Smooth muscle cell (in vitro differentiated cells): ENCODE results near the gene SERP1. TPM values are rescaled to one million over a fixed set of nuclear protein-coding genes. Genes with fewer than 3 reads are reported as not detected.

Experiments used
- DNase-seq: peaks from one replicate; lab custom pipeline; 2025; ENCODE audit not compliant: unreplicated experiment; lab: John Stamatoyannopoulos, UW
- H2AFZ ChIP-seq: fragments of 200-600 bp; sonication (generic); 2 replicates; pipeline ENCODE4 v1.6.0; 2016; ENCODE audit warnings: antibody characterized with exemption, low read depth, mild to moderate bottlenecking
- H3F3A ChIP-seq: fragments of 200-600 bp; sonication (generic); 2 replicates; pipeline ENCODE4 v1.6.0; 2017; ENCODE audit warnings: antibody characterized with exemption, low read depth
- H3K27ac ChIP-seq: fragments of 200-600 bp; sonication (generic); 2 replicates; pipeline ENCODE4 v1.5.1; 2016; ENCODE audit warnings: low read depth, mild to moderate bottlenecking
- H3K27me3 ChIP-seq: fragments of 200-600 bp; sonication (generic); 2 replicates; pipeline ENCODE4 v1.6.1; 2016; ENCODE audit warnings: low read depth, mild to moderate bottlenecking
- H3K36me3 ChIP-seq: fragments of 200-600 bp; sonication (generic); 2 replicates; pipeline ENCODE4 v1.5.1; 2016; ENCODE audit warnings: low read depth
- H3K4me1 ChIP-seq: fragments of 200-600 bp; sonication (generic); 2 replicates; pipeline ENCODE4 v1.5.1; 2016; ENCODE audit warnings: low read depth
- H3K4me2 ChIP-seq: fragments of 200-600 bp; sonication (generic); 2 replicates; pipeline ENCODE4 v1.6.0; 2016; ENCODE audit warnings: mild to moderate bottlenecking
- H3K4me3 ChIP-seq: fragments of 200-600 bp; sonication (generic); 2 replicates; pipeline ENCODE4 v1.5.1; 2016; ENCODE audit warnings: mild to moderate bottlenecking
- H3K79me2 ChIP-seq: fragments of 200-600 bp; sonication (generic); 2 replicates; pipeline ENCODE4 v1.6.0; 2016; ENCODE audit warnings: low read depth, mild to moderate bottlenecking
- H3K9ac ChIP-seq: fragments of 200-600 bp; sonication (generic); 2 replicates; pipeline ENCODE4 v1.6.0; 2016; ENCODE audit warnings: low read depth
- H3K9me3 ChIP-seq: fragments of 200-600 bp; sonication (generic); replicated peaks from 2 replicates; pipeline ENCODE4 v1.5.1; 2016; ENCODE audit warnings: low read depth
- H4K20me1 ChIP-seq: fragments of 200-600 bp; sonication (generic); 2 replicates; pipeline ENCODE4 v1.6.0; 2016; ENCODE audit warnings: low read depth
- CTCF ChIP-seq: fragments of 200-600 bp; sonication (generic); IDR thresholded peaks from 2 replicates; pipeline ENCODE4 v1.5.1; 2017; ENCODE audit warnings: borderline replicate concordance, mild to moderate bottlenecking, antibody characterized with exemption; ENCODE audit not compliant: insufficient read depth, poor library complexity, severe bottlenecking
- WGBS: methylation state at CpG from one replicate; pipeline ENCODE4 v1.1.7; 2016; ENCODE audit warnings: low lambda C conversion rate; 5-methylcytosine and 5-hydroxymethylcytosine counted together
- polyA plus RNA-seq: library from polyadenylated mRNA; unstranded; fragments of >200 nt; fragmentation: Nextera tagmentation; extraction: Ambion mirVana; gene quantifications from 2 replicates; pipeline ENCODE4 v1.2.1, GENCODE V29; 2016
- total RNA-seq: library from RNA; depleted of rRNA; stranded (reverse); fragments of >200 nt; gene quantifications from 2 replicates; pipeline ENCODE4 v1.2.3, GENCODE V29; 2014

SERP1 gene
- total and polyA plus RNA-seq, 2 experiments from 2014 or later, result 247 to 268 TPM

GRCh38 chr3:150497956-150498355 lies 48.3 kb downstream of the SERP1 start:
- H2AFZ ChIP-seq, result no peak overlapping the region
- no peaks in the 10 kb centered on the region for H3K27me3 ChIP-seq
- DNase-seq, result no peak
- no peaks in the 10 kb centered on the region for H4K20me1 ChIP-seq
- no peaks in the 10 kb centered on the region for H3K9me3 ChIP-seq
- no peak overlapping the region for H3K4me3 ChIP-seq
- TF ChIP-seq CTCF, result no peak
- H3K9ac ChIP-seq, result no peak overlapping the region
- H3K4me2 ChIP-seq, result no peak overlapping the region
- no peaks in the 10 kb centered on the region for H3F3A ChIP-seq
- H3K4me1 ChIP-seq, result peaks cover 6% of the 10 kb centered on the region
- no peak overlapping the region for H3K27ac ChIP-seq
- H3K79me2 ChIP-seq, result no peaks in the 10 kb centered on the region
- H3K36me3 ChIP-seq, result no peaks in the 10 kb centered on the region
- 77% methylated on average over 2 of the region's 2 CpGs for WGBS

DNA sequence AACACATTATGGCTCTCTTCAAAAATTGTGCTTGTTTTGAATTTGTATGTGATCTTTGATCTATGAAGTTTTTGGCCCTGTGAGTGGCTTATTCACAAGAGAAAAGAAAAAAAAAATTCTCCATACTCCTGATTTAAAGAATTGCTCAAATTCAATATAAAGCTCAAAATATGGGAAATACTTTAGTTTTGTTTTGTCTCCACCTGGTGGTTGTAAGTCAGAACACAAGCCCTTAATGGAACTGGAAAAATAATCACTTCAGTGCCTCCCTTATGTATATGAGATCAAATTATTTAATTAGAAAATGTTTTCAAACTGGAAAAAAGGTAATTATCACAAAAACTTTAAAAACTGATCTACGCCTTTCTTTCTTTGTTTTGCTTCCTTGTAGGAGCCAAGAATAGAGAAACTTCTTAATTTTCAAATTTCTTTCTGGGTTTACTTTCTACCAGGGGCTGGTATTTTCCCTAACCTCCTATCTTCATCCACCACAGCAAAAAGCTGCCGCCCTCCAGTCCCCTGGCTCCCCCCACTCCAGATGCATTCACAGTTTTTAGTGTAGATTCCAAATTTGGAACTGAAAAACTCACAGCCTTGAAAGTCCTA lies 50.6 kb downstream of the SERP1 start:
- peak overlapping the region; percentile 56 for H3K4me2 ChIP-seq
- H3F3A ChIP-seq, result no peaks in the 10 kb centered on the region
- peak; percentile 78 for TF ChIP-seq CTCF
- no peak overlapping the region for H3K4me3 ChIP-seq
- H3K36me3 ChIP-seq, result no peaks in the 10 kb centered on the region
- DNase-seq, result no peak
- H3K9me3 ChIP-seq, result no peaks in the 10 kb centered on the region
- no peak overlapping the region for H3K27ac ChIP-seq
- peak overlapping the region; percentile 35 for H2AFZ ChIP-seq
- H4K20me1 ChIP-seq, result no peaks in the 10 kb centered on the region
- peaks cover 6% of the 10 kb centered on the region for H3K4me1 ChIP-seq
- 4% methylated on average over 2 of the region's 2 CpGs for WGBS
- no peak overlapping the region for H3K9ac ChIP-seq
- H3K79me2 ChIP-seq, result no peaks in the 10 kb centered on the region
- H3K27me3 ChIP-seq, result no peaks in the 10 kb centered on the region

DNA sequence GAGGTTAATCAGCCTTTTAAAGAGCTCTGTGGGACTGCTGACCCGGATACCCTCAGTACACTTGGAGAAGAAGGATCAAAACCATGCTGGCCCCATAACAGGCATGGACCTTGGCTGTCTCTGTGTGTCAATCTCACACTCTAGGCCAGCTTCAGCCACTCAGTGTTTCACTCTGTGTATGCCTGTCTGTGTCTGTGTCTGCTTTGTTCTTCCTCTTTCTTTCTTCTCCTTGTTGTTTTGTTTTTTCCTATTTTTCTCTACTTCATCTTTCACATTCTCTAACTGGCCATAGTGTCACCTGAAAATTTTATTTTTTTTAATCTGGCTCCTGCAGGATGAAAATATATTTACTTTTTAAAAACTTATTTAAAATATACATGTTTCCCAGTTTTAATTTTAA lies 51.1 kb downstream of the SERP1 start:
- H3K4me1 ChIP-seq, result peaks cover 6% of the 10 kb centered on the region
- H3F3A ChIP-seq, result no peaks in the 10 kb centered on the region
- no peak for DNase-seq
- peak overlapping the region; percentile 56 for H3K4me2 ChIP-seq
- no peak overlapping the region for H3K27ac ChIP-seq
- H3K9me3 ChIP-seq, result no peaks in the 10 kb centered on the region
- no peaks in the 10 kb centered on the region for H3K79me2 ChIP-seq
- H3K36me3 ChIP-seq, result no peaks in the 10 kb centered on the region
- H2AFZ ChIP-seq, result peak overlapping the region; percentile 35
- H3K27me3 ChIP-seq, result no peaks in the 10 kb centered on the region
- H4K20me1 ChIP-seq, result no peaks in the 10 kb centered on the region
- no peak for TF ChIP-seq CTCF
- no peak overlapping the region for H3K9ac ChIP-seq
- no peak overlapping the region for H3K4me3 ChIP-seq
- WGBS, result 81% methylated on average over 1 of the region's 1 CpG

- H2AFZ ChIP-seq, result no peak overlapping the region
- no peaks in the 10 kb centered on the region for H4K20me1 ChIP-seq
- H3K4me1 ChIP-seq, result peaks cover 6% of the 10 kb centered on the region
- H3K9me3 ChIP-seq, result no peaks in the 10 kb centered on the region
- no peak overlapping the region for H3K9ac ChIP-seq
- no peak overlapping the region for H3K4me2 ChIP-seq
- H3F3A ChIP-seq, result no peaks in the 10 kb centered on the region
- no peaks in the 10 kb centered on the region for H3K27me3 ChIP-seq
- H3K36me3 ChIP-seq, result no peaks in the 10 kb centered on the region
- H3K27ac ChIP-seq, result no peak overlapping the region
- H3K79me2 ChIP-seq, result no peaks in the 10 kb centered on the region
- 97% methylated on average over 5 of the region's 5 CpGs for WGBS
- H3K4me3 ChIP-seq, result no peak overlapping the region
- no peak for DNase-seq
- no peak for TF ChIP-seq CTCF
Observed at GRCh38 chr3:150494411-150494977, 51.8 kb downstream of the SERP1 start.
